HCT116 (cell line): ENCODE data around the gene AKAP5. TPM values are rescaled to one million over a fixed set of nuclear protein-coding genes. Genes with fewer than 3 reads are reported as not detected.

Experiments used
- ATAC-seq: fragments of 200-7000 bp; cut with Tn5 transposase; 2 replicates; pipeline ENCODE4 v1.9.1; 2020; ENCODE audit warnings: mild to moderate bottlenecking, moderate library complexity
- BruUV-seq: library from RNA; stranded (reverse); fragments of 400-500 nt; replicated peaks from 2 replicates; lab custom pipeline; 2021; lab: Mats Ljungman, UMichigan
- CTCF ChIA-PET: fragments of 300-600 bp; sonication (Branson Sonifier 250); formaldehyde crosslinking; loops from one replicate; lab custom pipeline; 2021; ENCODE audit warnings: antibody characterized with exemption; lab: Charles Lee
- POLR2A ChIA-PET: fragments of 300-600, 350-600 bp; sonication (Branson Sonifier 250); formaldehyde crosslinking; loops from one replicate; lab custom pipeline; 2021; ENCODE audit warnings: antibody characterized with exemption; lab: Charles Lee
- RAD21 ChIA-PET, 2 experiments: fragments of 300-600 bp; sonication (Branson Sonifier 250); formaldehyde crosslinking; loops; one replicate each; lab custom pipeline; 2023; ENCODE audit warnings: low total read pairs in 2 of 2; ENCODE audit not compliant: uncharacterized antibody in 2 of 2, unreplicated experiment in 2 of 2, low non-redundant PET in 1 of 2; lab: Charles Lee
- DNase-seq: peaks from one replicate; pipeline ENCODE4 v3.0.0-alpha.2; 2010; ENCODE audit warnings: low read depth, low spot score
- H2AFZ ChIP-seq: fragments of 200-600 bp; shearing (Covaris generic), sonication (generic); 2 replicates; pipeline ENCODE4 v1.6.1; 2017; ENCODE audit warnings: low read depth, mixed run types, mixed read lengths, antibody characterized with exemption, low read length; ENCODE audit not compliant: poor library complexity, severe bottlenecking
- H3K27ac ChIP-seq: 2 replicates; pipeline ENCODE4 v1.5.1; 2012; ENCODE audit warnings: low read depth, low read length
- H3K27me3 ChIP-seq: fragments of 200-600 bp; sonication (generic); 2 replicates; pipeline ENCODE4 v1.6.1; 2016; ENCODE audit warnings: mixed run types, low read length, mixed read lengths; ENCODE audit not compliant: insufficient read depth
- H3K36me3 ChIP-seq, 2 experiments: fragments of 200-500 bp in 1 of 2; fragments of 200-600 bp in 1 of 2; sonication (Bioruptor generic) in 1 of 2; sonication (generic) in 1 of 2; 2 replicates each; pipeline versions ENCODE4 v1.5.1 to v1.6.1; 2014 to 2016; ENCODE audit warnings: low read length in 2 of 2, inconsistent platforms in 1 of 2, mixed read lengths in 1 of 2, mixed run types in 1 of 2; ENCODE audit not compliant: insufficient read depth in 2 of 2, control insufficient read depth in 1 of 2
- H3K4me1 ChIP-seq, 2 experiments: fragments of 200-600 bp in 1 of 2; sonication (generic) in 1 of 2; 2 replicates each; pipeline versions ENCODE4 v1.5.1 to v1.6.1; 2012 to 2017; ENCODE audit warnings: low read length in 2 of 2, inconsistent platforms in 1 of 2, mild to moderate bottlenecking in 1 of 2, mixed read lengths in 1 of 2, mixed run types in 1 of 2, moderate library complexity in 1 of 2; ENCODE audit not compliant: insufficient read depth in 2 of 2, control insufficient read depth in 1 of 2
- H3K4me2 ChIP-seq: fragments of 200-600 bp; sonication (generic); 2 replicates; pipeline ENCODE4 v1.6.1; 2017; ENCODE audit warnings: mixed run types, low read length, mixed read lengths
- H3K4me3 ChIP-seq, 2 experiments: fragments of 200-600 bp in 1 of 2; sonication (generic) in 1 of 2; replicated peaks in 1 of 2; 2 replicates each; pipeline ENCODE4 v1.5.1; 2011 to 2016; ENCODE audit warnings: low read length in 2 of 2, control low read depth in 1 of 2, low read depth in 1 of 2, mild to moderate bottlenecking in 1 of 2, mixed read lengths in 1 of 2, mixed run types in 1 of 2
- H3K79me2 ChIP-seq: fragments of 200-600 bp; sonication (generic); 2 replicates; pipeline ENCODE4 v1.6.1; 2017; ENCODE audit warnings: mild to moderate bottlenecking, mixed run types, low read length, moderate library complexity, mixed read lengths; ENCODE audit not compliant: insufficient read depth
- H3K9ac ChIP-seq: fragments of 200-600 bp; sonication (generic); 2 replicates; pipeline ENCODE4 v1.6.1; 2016; ENCODE audit warnings: low read length, mixed read lengths
- H3K9me2 ChIP-seq: fragments of 200-600 bp; sonication (generic), shearing (Covaris generic); 2 replicates; pipeline ENCODE4 v1.6.1; 2017; ENCODE audit warnings: mixed run types, mild to moderate bottlenecking, moderate library complexity; ENCODE audit not compliant: insufficient read depth
- H3K9me3 ChIP-seq, 2 experiments: fragments of 200-500 bp in 1 of 2; fragments of 200-600 bp in 1 of 2; sonication (Bioruptor generic) in 1 of 2; sonication (generic) in 1 of 2; 2 replicates each; pipeline ENCODE4 v1.6.1; 2014 to 2017; ENCODE audit warnings: low read length in 2 of 2, mixed read lengths in 2 of 2, inconsistent platforms in 1 of 2, low read depth in 1 of 2, mild to moderate bottlenecking in 1 of 2, mixed run types in 1 of 2, moderate library complexity in 1 of 2; ENCODE audit not compliant: control insufficient read depth in 1 of 2, insufficient read depth in 1 of 2
- H4K20me1 ChIP-seq: fragments of 200-600 bp; sonication (generic), shearing (Covaris generic); 2 replicates; pipeline ENCODE4 v1.6.1; 2017; ENCODE audit warnings: mixed run types, mild to moderate bottlenecking, moderate library complexity; ENCODE audit not compliant: insufficient read depth
- ATF3 ChIP-seq: IDR thresholded peaks from 2 replicates; pipeline ENCODE4 v1.6.1; 2012
- RAD21 ChIP-seq: IDR thresholded peaks from 2 replicates; pipeline ENCODE4 v1.6.1; 2012; ENCODE audit warnings: low read depth, mild to moderate bottlenecking
- SIN3A ChIP-seq: IDR thresholded peaks from 2 replicates; pipeline ENCODE4 v1.6.1; 2012; ENCODE audit warnings: low read depth
- SRF ChIP-seq: IDR thresholded peaks from 2 replicates; pipeline ENCODE4 v1.6.1; 2012; ENCODE audit warnings: low read depth
- YY1 ChIP-seq: IDR thresholded peaks from 2 replicates; pipeline ENCODE4 v1.6.1; 2011; ENCODE audit warnings: low read length, low read depth, moderate library complexity, mild to moderate bottlenecking; ENCODE audit not compliant: insufficient replicate concordance; ENCODE audit errors: extremely low read depth
- ZBTB33 ChIP-seq: IDR thresholded peaks from 2 replicates; pipeline ENCODE4 v1.6.1; 2011; ENCODE audit warnings: mild to moderate bottlenecking, low read length, moderate library complexity; ENCODE audit not compliant: insufficient replicate concordance; ENCODE audit errors: extremely low read depth
- intact Hi-C: fragments of 100-400 bp; cut with micrococcal nuclease; formaldehyde crosslinking; loops from 2 replicates; pipeline ENCODE4 v1.10.0; 2022
- total RNA-seq: library from RNA; stranded (reverse); gene quantifications from one replicate; pipeline ENCODE4 v1.2.1, GENCODE V29; 2021; ENCODE audit not compliant: unreplicated experiment

Gene AKAP5
- total RNA-seq, 1 experiment from 2014 or later = 0.54 TPM

GRCh38 chr14:64423987-64424386 is 41.3 kb upstream of the AKAP5 start (continued):
- no peak for TF ChIP-seq ATF3
- TF ChIP-seq YY1 = no peak
- no peak for TF ChIP-seq SIN3A

GRCh38 chr14:64434528-64434927 is 30.8 kb upstream of the AKAP5 start:
- no peak overlapping the region for H3K4me2 ChIP-seq
- ChIA-PET RAD21 (no interaction called here), POLR2A (no interaction called here)
- H3K9me2 ChIP-seq = no peaks in the 10 kb centered on the region
- H3K9ac ChIP-seq = no peak overlapping the region
- no peak for TF ChIP-seq ZBTB33
- TF ChIP-seq SRF = no peak
- TF ChIP-seq RAD21 = no peak
- no peak for TF ChIP-seq SIN3A
- TF ChIP-seq, all 23 proteins: peak for 0
- CTCF ChIA-PET = interaction anchor here (0.7 to 1.1 kb wide), 2 partner anchors 29 to 129 kb away, joined by 3 read pairs; no protein-coding TSS in a partner anchor
- no peak for ATAC-seq
- no peak for DNase-seq
- intact Hi-C loops = no loop called here
- Histone ChIP-seq H3K79me2 (no peaks in the 10 kb centered on the region), H3K27ac (no peak overlapping the region), H3K27me3 (no peaks in the 10 kb centered on the region), H3K4me3 (no peak overlapping the region), H3K9me3 (no peaks in the 10 kb centered on the region), H2AFZ (no peak overlapping the region), H3K36me3 (peaks cover 31 to 52% of the 10 kb centered on the region in 2 experiments), H3K4me1 (peaks cover 32 to 34% of the 10 kb centered on the region in 2 experiments), H4K20me1 (no peaks in the 10 kb centered on the region)
- BruUV-seq = no TSS peak
